ENCODE results near the gene ELK1.

Gene ELK1

DNA sequence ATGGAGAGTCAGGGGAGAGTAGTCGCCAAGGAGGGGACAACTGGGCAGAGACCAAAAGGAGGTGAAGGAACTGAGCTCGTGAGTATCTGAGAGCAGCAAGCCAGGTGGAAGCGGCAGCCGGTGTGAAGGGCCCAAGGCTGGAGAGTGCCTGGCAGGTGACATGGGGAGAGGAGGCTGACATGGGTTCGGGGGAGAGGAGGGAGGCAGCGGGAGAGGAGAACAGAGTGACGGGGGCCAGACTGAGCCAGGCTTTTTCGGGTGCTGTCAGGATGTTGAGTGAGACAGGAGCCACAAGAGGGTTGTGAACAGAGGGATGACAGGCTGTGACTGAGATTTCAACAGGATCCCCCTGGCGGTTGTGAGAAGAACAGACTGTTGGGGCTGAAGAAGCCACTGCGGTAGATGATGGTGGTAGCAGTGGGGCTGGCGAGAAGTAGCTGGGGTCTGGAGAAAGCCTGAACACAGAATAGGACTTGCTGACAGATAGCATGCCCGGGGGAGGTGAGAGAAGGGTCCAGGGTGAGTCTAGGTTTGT is 5.7 kb downstream of the ELK1 start:
- no peak for DNase-seq

GRCh38 chrX:47643926-47644325 is 6.4 kb downstream of the ELK1 start:
- DNase-seq, result no peak

GRCh38 chrX:47638816-47639215 is 11.5 kb downstream of the ELK1 start:
- DNase-seq, result no peak

DNA sequence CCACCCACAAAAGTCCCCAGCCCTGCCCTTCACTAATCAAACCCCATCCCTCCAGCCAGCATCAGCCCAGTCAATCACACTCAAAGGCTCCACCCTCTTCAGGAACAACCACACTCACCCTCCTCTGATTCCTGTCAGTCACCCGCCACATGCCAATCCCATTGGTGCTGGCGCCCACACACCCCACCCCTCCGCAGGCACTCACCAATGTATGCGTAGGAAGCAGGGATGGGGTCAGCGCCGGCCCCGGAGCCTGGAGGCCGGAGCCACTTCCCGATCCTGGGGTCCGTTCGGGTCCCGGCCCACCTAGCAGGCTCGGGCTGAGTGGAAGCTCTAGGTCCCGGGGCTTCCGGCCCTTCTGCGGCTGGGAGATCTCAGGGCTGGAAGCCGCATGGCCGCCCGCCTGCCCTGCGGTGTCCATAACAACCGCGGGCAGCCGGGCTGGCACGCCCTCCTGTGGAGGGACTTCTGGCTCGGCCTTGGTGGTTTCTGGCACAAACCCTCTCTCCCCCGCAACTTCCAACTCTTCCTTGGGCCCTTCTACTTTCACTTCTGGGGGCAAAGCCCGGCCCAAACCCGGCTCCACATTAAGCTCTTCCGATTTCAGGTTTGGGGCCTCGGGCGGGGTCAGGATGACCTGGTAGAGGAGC is 12.7 kb downstream of the ELK1 start:
- DNase-seq, result peak; percentile 58

DNA sequence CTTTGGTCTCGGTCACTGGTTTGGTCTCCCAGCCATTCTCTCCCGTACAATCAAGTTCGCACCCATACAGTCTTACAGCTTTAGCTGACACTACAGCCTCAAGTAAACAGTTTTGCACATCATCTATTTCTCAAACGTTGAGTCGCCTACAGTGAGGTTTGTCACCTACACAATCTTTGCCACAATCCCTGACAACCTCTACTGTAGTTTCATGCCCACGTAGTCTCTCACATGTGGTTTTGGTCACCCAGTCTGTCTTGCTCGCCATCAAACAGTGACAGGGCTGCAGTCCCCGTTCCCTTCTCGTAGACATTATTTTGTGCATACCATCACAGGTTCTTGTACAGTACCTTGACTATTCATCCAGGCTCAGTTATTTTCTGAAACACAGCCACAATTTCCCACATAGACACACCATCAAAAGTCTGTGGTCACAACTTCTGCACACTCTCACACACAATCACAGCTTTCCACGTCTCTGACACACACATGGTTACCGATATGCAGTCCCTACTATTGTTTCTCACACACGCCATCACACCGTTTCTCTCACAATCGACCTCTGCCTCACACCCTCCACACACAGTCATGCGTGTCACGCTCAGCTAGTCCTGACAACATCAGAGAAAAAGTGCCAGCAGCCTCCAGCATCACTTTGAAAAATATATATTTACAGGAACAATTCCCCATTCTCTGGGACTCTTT is 15.3 kb downstream of the ELK1 start:
- DNase-seq, result no peak

DNA sequence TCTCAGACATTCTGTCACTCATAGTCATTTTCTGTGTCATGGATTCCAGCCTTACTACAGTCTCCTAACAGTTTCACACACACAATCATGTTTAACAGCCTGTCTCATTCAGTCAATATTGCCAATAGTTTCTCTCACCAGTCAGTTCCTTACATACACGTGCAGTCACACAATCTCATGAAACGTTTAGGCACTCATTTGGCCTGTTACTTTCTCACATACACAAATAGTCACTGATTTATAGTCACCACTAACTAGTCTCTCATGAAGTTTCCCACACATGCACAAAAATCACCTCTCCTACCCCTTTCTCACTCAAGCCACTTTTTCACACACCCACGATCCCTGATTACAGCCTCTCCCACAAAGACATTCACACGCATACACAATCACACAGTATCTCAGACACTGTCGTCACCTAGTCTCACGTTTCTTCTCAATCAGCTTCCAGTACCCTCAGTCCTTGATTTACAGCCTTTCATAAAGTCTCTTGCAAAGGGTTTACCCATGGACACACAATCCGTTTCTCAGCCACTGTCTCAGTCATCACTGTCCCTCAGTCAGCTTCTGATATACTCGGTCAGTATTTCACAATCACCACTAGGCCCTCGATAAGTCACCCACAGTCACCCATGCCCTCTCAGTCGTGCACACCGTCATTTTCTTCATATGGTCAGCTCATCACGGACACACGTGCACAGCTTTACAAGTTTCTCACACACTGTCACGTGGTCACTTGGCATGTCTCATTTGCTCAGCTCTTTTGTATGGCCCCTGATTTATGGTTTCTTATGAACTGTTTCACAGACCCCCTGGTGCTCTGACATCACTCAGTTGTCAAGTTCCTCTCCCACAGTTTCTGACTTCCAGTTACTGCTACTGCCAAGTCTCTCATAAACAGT is 16.4 kb downstream of the ELK1 start:
- DNase-seq, result no peak

DNA sequence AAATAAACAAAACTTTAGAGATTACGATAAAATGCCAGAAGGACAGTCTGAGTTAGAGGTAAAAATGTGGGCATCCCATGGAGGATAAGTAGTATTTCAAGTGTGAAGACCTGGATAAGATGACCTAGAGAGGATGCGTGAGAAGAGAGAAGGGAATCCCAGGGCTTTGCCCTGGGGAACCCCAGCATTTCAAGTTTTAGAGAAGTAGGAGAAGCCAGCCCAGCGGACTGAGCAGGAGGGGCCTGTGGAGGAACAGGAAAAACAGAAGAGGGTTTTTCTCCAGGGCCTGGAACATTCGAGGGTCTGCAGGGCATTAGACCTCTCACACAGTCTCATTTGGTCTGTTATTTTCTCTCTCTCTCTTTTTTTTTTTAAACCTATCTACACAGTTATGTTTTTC is 17.7 kb downstream of the ELK1 start:
- DNase-seq, result no peak

DNA sequence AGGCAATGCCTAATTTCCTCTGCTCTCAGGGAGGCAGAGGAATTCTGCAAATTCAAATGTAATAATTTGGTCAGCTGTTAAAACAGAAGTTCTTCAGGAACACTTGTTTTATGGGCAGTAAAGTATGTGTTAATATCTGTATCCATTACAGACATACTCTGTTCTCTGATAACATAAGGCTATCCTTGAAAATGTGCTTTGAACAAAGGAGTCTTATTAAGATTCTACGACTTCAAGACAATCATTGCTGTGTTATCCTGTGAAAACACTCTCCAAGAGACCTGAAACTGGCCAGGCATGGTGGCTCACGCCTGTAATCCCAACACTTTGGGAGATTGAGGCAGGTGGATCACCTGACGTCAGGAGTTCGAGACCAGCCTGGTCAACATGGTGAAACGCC is 18.7 kb downstream of the ELK1 start:
- no peak for DNase-seq

- no peak for DNase-seq
Measured at GRCh38 chrX:47629419-47630200, 20.8 kb downstream of the ELK1 start, which contains the start of gene CFP. Gene CFP, minus strand, starts transcription at chrX:47629930. Its CDS starts 86 bp downstream, at chrX:47629844.

DNA sequence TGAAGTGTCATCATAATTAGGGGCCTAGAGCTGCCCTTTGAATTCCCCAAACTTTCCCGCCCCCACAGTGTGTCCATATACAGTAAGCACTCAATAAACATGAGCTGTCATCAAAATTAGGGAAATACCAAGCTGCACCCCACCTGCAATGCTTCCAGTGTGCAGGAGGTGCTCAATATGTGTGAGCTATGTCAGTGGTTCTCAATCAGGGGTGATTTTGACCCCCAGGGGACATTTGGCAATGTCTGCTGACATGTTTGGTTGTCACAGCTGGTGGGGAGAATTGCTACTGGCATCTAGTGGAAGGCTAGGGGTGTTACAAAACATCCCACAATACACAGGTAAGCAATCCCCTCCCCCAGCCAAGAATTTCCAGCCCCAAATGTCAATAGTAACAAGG is 21.4 kb downstream of the ELK1 start:
- DNase-seq, result no peak

GRCh38 chrX:47625365-47625764 is 25.0 kb downstream of the ELK1 start:
- DNase-seq, result no peak

DNA sequence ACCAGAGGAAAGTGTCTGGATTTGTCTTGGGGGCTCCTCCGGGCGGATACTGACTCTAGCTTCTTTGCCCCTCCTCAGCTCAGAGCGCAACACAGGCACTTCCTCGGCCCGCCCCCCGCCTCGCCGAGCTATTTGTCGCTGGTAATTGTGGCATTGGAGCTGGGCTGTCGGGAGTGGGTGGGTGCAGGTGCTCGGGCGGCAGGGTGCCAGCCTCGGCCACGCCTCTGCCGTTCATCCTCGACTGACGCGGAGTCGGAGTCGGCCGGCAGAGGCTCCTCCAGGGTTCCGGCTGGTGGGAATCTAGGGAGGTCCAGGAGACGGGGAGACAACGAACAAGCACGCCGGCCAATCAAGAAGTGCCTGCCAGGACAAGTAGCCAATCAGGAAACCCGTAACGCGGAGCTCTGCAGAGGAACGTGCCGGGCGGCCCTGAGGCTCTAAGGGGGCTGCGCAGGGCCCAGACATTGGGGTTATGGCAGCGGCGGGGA is 26.8 kb downstream of the ELK1 start:
- peak; percentile 75 for DNase-seq

DNA sequence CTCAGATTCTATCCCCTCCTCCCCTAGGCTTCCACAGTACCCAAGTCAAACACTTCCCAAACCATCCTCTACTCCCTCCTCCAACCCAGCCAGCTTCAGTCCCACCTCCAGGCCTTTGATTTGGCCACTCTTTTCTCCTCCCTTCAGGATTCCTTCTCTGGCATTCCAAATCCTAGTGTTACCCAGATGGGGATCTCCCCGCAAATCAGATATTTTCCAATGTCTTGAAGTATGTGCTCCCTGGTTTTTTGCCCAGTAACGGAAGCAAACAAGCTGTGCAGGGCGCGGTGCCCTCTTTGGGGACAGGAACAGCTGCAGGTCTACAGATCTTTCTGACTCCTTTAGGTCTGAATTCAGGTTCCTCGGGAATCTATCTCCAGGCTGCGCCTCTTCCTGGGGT is 28.5 kb downstream of the ELK1 start:
- no peak for DNase-seq

GRCh38 chrX:47620303-47620685 is 30.1 kb downstream of the ELK1 start:
- DNase-seq, result no peak

DNA sequence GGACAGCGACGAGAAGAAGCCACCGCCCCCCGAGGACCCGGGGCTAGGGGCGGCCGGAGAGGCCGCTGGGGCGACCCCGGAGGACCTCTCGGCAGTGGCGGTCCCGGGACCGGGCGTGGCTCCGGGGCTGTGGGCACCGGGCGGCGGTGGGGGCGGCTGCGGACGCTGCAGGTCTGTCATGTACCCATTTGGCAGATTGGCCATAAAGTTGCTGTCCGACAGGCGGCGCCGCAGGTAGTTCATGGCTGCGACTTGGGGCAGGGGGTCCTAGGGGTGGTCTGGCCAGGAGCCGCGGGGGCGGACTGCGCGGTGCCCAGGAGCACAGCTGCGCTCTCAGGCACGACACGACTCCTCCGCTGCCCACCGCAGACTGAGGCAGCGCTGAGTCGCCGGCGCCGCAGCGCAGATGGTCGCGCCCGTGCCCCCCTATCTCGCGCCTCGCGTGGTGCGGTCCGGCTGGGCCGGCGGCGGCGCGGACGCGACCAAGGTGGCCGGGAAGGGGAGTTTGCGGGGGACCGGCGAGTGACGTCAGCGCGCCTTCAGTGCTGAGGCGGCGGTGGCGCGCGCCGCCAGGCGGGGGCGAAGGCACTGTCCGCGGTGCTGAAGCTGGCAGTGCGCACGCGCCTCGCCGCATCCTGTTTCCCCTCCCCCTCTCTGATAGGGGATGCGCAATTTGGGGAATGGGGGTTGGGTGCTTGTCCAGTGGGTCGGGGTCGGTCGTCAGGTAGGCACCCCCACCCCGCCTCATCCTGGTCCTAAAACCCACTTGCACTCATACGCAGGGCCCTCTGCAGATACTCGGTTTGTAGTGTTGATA is 30.7 kb downstream of the ELK1 start, which contains the start of gene SYN1:
SYN1 (minus strand) TSS at position 372 of the 817 bp plus-strand sequence; CDS start at position 243, 129 bp downstream.
- DNase-seq, result peak; percentile 86

DNA sequence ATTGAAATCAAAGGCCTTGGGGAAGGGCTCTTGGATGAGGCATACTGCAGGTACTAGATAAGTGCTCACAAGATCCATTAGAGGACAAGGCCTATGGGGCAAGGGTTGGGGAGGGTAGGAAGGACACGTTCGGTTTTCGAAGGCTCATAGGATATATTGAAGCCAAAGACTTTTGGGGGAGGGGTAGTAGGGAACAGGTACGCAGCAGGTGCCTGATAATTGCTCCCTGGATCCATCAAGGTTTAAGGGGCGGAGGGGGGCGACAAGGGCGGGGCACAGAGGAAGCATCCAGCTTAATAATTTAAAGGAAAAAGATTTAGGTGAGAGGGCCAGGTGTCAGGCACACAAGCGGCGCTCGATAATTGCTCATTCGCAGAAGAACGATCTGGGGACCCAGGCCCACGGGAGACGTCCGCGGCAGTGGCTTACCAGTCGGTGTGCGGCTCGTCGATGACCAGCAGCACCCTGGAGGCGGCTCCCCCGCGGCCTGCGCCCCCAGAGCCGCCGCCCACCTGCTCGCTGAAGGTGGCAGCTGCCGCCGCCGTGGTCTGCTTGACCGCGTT is 31.4 kb downstream of the ELK1 start:
- DNase-seq, result no peak

DNA sequence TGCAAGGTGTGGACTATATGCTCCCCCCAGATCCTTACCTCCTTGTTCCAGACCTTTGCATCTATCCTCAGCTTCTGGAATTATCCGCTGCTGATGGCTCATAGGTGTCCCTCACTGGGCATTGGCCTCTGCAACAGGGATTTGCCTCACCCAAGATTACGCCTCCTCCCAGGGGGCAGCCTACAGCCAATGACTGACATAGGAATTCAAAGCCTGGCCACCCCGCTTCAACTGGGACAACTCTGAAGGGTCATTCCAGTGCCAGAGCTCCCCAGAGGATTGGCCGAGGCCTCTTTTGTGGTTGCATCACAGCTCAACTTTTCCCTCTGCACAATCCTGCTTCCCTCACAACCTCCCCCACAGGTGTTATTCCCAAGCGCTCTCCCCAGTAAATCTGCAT is 35.7 kb downstream of the ELK1 start:
- DNase-seq, result no peak

GRCh38 chrX:47613082-47613481 is 37.3 kb downstream of the ELK1 start:
- no peak for DNase-seq

GRCh38 chrX:47612418-47612817 is 37.9 kb downstream of the ELK1 start:
- DNase-seq, result no peak

GRCh38 chrX:47611926-47612325 is 38.4 kb downstream of the ELK1 start:
- DNase-seq, result no peak

- no peak for DNase-seq
Measured at GRCh38 chrX:47611489-47611888, 38.9 kb downstream of the ELK1 start.

All from femur (tissue), 1 donor.